Measurements from ENCODE around the gene CARS2.

DNA sequence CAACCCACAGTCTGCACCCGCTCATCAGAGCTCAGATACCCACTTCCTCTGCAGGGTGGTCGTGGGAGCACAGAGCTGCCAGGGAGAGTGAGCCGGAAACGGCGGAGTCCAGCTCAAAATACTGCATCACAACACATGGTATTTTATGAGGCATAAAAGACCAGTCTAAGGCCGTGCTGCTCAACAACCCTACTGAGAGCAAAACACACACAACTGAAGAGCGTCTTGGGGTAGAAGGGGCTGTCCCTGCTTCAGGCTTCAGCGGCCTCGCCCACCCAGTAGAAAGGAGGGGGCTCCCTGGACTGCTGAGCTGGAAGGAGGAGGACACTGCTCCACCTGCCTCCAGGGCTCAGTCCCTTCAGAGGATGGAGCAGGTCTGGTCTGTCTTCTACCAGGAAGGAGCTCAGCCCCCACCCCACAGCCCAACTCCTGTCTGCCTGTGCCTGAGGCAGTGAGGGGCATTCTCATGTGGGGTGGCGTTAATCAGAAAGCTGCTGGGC lies 53.6 kb downstream of the CARS2 start:
- no peak for TF ChIP-seq EZH2 (IDR thresholded peaks at IDR 0.05; ENCODE audit: insufficient read depth, poor library complexity, severe bottlenecking)
- no peak for TF ChIP-seq EZH2phosphoT487 (IDR thresholded peaks at IDR 0.05; ENCODE audit: insufficient read depth, low read depth)
